Measurements from ENCODE around the gene APH1A. TPM values are rescaled to one million over a fixed set of nuclear protein-coding genes. Genes with fewer than 3 reads are reported as not detected.

APH1A gene
- polyA plus RNA-seq, 2 of the 4 experiments (the other 2 are of a cell fraction), result 109 to 118 TPM

DNA sequence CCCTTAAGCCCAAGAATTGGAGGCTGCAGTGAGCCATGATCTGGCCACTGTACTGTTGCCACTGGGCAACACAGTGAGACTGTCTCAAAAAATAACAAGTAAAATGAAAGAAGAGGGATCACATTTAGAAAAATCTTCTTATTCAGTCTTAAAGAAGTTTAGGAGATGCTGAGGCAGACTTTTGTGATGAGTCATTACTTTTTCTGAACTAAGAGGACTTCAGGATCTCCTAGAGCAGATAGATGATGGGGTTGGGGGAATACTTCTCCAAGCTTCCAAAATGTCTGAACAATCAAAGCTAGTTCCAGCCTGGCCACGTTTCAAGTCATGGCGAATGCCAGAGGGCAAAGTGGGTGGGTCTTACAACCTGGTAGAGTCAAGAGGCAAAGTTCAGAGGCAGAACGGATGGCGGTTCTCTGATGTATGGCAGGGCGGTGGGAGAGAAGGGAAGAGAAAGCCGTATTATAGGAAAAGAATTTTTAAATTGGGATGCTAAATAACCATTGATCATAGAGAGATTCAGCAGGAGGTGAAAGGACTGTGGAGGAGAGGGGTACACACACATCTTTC, 11.4 kb upstream of the APH1A start:
- no peak overlapping the region for H3K4me3 ChIP-seq
- no peak for TF ChIP-seq CHD4 (IDR thresholded peaks at IDR 0.05; ENCODE audit: borderline replicate concordance)
- no peak for TF ChIP-seq FOXS1 (CRISPR knock-in tag; IDR thresholded peaks at IDR 0.05)
- TF ChIP-seq MAFK (IDR thresholded peaks at IDR 0.05; ENCODE audit: partially characterized antibody), result peak; percentile 83
- TF ChIP-seq NFE2L2 (conservative IDR thresholded peaks at IDR 0.05; ENCODE audit: low read length), result 0 out of 2 replicates have a peak, but pooled peaks have one; percentile 33
- ChIA-PET CTCF (interaction anchor here (0.6 to 13.0 kb wide), 7 partner anchors 9 to 476 kb away, joined by 3 to 172 read pairs (median 6); partner anchors contain the start of genes APH1A, C1orf54 and CA14), POLR2A (interaction anchor here (0.9 kb wide), 1 partner anchor 11 kb away, joined by 6 read pairs; the partner anchor contains the start of gene APH1A)
- H3K4me2 ChIP-seq, result peak overlapping the region; percentile 95
- WGBS (ENCODE audit: missing lambda C conversion rate), result 72% methylated on average over 6 of the region's 6 CpGs
- FAIRE-seq (no peak), DNase-seq (ENCODE audit: low read depth in 1 of 2, low spot score in 1 of 2) (no peak), ATAC-seq (no peak)
- no peaks in the 10 kb centered on the region; the same call in 2 of the 3 replicates for H3K9me3 ChIP-seq
- H3K4me1 ChIP-seq, result peaks cover 13% of the 10 kb centered on the region; the same call in 2 of the 3 replicates
- H3K27ac ChIP-seq, result peak overlapping the region in 1 of 2 experiments; percentile 78; a peak in 1 of 6 replicates

DNA sequence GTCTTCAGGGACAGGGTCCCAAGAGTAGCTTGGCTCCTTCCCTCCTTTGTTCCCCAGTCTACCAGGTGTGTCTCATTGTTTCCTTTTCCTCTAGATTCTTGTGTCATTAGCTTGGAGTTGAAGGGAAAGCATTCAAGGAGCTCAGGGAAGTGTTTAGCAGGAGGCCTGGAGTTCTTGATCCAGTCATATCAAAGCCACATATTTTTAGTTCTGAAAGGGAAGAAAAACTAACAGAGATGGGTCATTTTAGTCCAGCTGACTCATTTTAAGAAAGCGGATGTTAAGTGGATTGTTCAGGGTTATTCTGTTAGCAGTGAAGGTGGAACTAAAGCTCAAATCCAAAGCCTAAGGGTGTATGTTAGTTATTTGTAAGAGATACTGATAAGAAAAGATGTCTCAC, 4.5 kb upstream of the APH1A start:
- H3K4me2 ChIP-seq, result no peak overlapping the region
- FAIRE-seq, result no peak
- H3K27ac ChIP-seq, result no peak overlapping the region
- H3K9me3 ChIP-seq, result no peaks in the 10 kb centered on the region
- CTCF ChIA-PET, result interaction anchor here (0.6 to 6.2 kb wide), 5 partner anchors 7 to 550 kb away, joined by 3 to 48 read pairs (median 6); no protein-coding TSS in a partner anchor
- WGBS (ENCODE audit: missing lambda C conversion rate), result 89% methylated on average over 1 of the region's 1 CpG
- DNase-seq (ENCODE audit: low read depth in 1 of 2, low spot score in 1 of 2), result no peak
- ATAC-seq, result no peak
- POLR2A ChIA-PET, result no interaction called here
- no peak for TF ChIP-seq ATOH8 (CRISPR knock-in tag; IDR thresholded peaks at IDR 0.05; ENCODE audit: low read depth)
- no peak for TF ChIP-seq FOXS1 (CRISPR knock-in tag; IDR thresholded peaks at IDR 0.05)
- no peak for TF ChIP-seq ELK1 (IDR thresholded peaks at IDR 0.05; ENCODE audit: low read depth, low read length)
- TF ChIP-seq HOXA7 (CRISPR knock-in tag; IDR thresholded peaks at IDR 0.05), result no peak
- no peak for TF ChIP-seq SREBF2 (IDR thresholded peaks at IDR 0.05)
- no peak for TF ChIP-seq EHF (CRISPR knock-in tag; IDR thresholded peaks at IDR 0.05)
- no peak for TF ChIP-seq ZFP36 (IDR thresholded peaks at IDR 0.05; ENCODE audit: borderline replicate concordance, partially characterized antibody)
- TF ChIP-seq BHLHE40 (IDR thresholded peaks at IDR 0.05; ENCODE audit: low read depth, low read length), result no peak
- TF ChIP-seq CEBPB (IDR thresholded peaks at IDR 0.05), result no peak
- TF ChIP-seq ZSCAN20 (CRISPR knock-in tag; IDR thresholded peaks at IDR 0.05), result no peak
- no peak for TF ChIP-seq KDM5A (IDR thresholded peaks at IDR 0.05)
- TF ChIP-seq, protein P1, sequence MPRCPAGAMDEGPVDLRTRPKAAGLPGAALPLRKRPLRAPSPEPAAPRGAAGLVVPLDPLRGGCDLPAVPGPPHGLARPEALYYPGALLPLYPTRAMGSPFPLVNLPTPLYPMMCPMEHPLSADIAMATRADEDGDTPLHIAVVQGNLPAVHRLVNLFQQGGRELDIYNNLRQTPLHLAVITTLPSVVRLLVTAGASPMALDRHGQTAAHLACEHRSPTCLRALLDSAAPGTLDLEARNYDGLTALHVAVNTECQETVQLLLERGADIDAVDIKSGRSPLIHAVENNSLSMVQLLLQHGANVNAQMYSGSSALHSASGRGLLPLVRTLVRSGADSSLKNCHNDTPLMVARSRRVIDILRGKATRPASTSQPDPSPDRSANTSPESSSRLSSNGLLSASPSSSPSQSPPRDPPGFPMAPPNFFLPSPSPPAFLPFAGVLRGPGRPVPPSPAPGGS (IDR thresholded peaks at IDR 0.05), result no peak
- peaks cover 4% of the 10 kb centered on the region; the same call in 2 of the 3 replicates for H3K4me1 ChIP-seq
- no peak overlapping the region for H3K4me3 ChIP-seq

- H3K27ac ChIP-seq, result no peak overlapping the region
- FAIRE-seq, result no peak
- no peaks in the 10 kb centered on the region for H3K9me3 ChIP-seq
- DNase-seq (ENCODE audit: low read depth in 1 of 2, low spot score in 1 of 2), result no peak
- H3K4me2 ChIP-seq, result no peak overlapping the region
- no peak overlapping the region for H3K4me3 ChIP-seq
- TF ChIP-seq CBX2 (IDR thresholded peaks at IDR 0.05; ENCODE audit: borderline replicate concordance, low read depth) (no peak), FOSL2 (IDR thresholded peaks at IDR 0.05) (no peak), FOSL2 (CRISPR knock-in tag; IDR thresholded peaks at IDR 0.05) (no peak), HOXB13 (CRISPR knock-in tag; IDR thresholded peaks at IDR 0.05; ENCODE audit: low read depth) (no peak), RAD21 (conservative IDR thresholded peaks at IDR 0.05 in 1 of 2, IDR thresholded peaks at IDR 0.05 in 1 of 2) (no peak)
- 81% methylated on average over 7 of the region's 7 CpGs for WGBS (ENCODE audit: missing lambda C conversion rate)
- POLR2A ChIA-PET, result interaction anchor here (1.1 to 1.3 kb wide), 2 partner anchors 10 to 92 kb away, joined by 3 read pairs; partner anchors contain the start of gene RPRD2
- CTCF ChIA-PET, result interaction anchor here (4.4 to 6.2 kb wide), 2 partner anchors 9 to 16 kb away, joined by 42 to 48 read pairs; no protein-coding TSS in a partner anchor
- H3K4me1 ChIP-seq, result peaks cover 11% of the 10 kb centered on the region
- no peak for ATAC-seq
Measured at GRCh38 chr1:150271291-150271959, 2.6 kb upstream of the APH1A start.

Measured in A549 (cell line).